GM21786 (cell line): ENCODE measurements around the gene C1R.
A peak's percentile ranks its signal among the peaks of the same experiment; 100 is the strongest.

Experiments used
- ATAC-seq: cut with Tn5 transposase; IDR thresholded peaks from one replicate; pipeline ENCODE4 v1.9.1; 2021; ENCODE audit not compliant: unreplicated experiment

Gene C1R

DNA sequence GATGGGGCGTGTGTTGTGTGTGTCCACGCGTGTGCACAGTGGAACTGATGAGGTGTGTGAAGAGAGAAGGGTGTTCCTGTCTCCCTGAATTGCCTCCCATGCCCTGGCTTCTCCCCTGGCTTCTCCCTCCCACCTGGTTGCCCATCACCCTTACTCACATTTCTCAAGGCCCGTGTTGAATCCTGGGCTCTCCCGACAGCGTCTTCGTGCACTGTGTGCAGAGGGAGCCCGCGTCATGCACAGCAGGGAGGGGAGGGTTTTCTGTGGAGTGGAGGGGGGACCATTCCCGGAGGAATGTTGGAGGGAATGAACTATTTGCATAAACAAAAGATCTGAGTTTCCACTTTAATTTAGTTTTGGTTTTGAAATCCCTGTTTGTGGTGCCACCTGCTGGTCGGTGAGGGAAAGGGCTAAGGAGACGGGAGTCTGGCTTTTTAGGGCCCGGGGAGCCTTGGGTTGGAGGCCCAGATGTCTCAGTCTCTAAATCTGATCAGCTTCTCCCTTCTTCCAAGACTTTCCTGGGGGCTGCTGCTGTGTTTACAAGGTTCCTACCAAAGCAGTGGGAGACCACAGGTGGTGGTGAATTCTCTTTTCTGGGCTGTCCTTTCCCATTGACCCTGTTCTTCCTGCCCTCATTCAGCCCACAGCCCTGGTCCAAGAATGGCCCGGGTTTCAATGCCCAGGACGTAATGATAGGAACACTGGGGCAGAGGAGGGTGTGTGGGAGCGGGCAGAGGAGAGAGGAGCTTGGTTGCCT is at the start of gene C1R:
Gene C1R, minus strand, starts transcription at position 217 of the 757 bp plus-strand sequence. Its CDS starts 57 bp downstream, at position 160.
- no peak for ATAC-seq

DNA sequence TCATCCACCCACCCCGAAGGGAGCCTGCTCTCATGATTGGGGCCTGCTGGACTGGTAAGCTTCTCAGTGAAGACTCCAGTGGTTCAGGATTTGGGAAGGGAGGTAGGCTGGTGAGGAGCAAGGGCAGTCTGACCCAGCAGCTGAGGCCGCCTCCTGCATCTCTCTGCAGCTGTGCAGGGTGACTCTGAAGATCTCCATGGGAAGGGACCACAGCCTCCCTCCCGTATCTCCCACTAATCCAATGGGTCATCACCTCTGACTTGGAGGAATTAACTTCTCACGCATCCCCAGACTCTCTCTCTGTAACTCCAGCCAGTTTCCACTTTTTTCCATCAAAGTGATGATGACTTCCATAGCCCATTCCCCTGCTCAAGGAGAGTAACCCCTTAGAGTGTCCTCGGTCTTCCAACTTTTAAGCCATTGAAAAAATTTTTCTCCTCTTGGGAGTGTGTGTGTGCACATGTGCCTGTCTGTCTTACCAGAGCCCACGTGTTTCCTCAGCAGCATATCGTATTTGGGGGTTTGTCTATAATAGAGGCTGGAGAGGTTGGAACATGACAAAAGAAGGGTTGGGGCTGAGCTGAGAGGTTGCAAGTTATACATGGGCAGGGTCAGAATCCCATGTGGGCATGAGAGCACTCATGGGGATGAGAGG is 49.2 kb upstream of the C1R start:
- ATAC-seq, result no peak

DNA sequence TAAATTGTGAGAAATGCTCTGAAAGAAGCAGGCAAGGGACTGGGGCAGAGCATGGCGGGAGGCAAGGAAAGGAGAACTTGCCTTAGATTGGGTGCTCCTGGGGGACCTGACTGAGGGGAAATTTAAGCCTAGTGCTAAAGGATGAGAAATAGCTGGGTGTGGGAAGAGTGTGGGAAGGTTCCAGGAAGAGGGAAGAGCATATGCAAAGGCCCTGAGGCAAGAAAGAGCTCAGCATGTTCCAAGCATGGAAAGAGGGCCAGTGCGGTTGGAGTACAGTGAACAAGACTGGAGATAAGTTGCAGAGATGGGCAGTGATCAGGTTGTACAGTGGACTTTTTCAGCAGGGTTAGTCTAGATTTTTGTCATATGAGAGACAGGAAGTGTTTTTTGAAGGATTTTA is 47.0 kb upstream of the C1R start:
- ATAC-seq, result no peak

DNA sequence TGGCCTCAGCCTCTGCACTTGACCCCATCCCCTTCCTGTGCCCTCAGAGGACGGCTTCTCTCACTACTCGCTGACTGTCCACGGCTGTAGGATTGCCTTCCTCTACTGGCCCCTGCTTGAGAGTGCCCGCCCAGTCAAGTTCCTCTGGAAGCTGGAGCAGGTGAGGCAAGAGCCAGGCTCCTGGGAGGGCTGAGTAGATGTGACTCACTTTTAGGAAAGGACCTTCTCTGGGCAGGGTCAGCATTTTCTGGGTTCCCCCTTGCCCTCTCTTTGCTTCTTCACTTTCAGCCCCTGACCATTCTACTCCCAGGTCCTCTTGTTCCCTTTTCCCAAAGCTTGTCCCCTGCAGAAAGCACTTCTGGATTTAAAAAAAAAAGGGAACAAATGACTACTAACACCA is 45.7 kb upstream of the C1R start:
- no peak for ATAC-seq

DNA sequence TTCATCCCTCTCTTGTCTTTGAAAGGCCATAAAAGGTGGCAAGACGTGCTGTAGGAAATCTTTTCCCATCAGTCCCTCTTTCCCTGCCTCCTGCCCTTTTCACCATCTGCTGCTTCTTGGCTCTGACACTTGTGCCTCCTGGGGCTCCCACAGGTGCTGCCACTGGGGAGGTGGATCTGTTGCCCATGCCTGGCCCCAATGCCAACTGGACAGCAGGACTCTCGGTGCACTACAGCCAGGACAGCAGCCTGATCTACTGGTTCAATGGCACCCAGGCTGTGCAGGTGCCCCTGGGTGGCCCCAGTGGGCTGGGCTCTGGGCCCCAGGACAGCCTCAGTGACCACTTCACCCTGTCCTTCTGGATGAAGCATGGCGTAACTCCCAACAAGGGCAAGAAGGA is 44.4 kb upstream of the C1R start:
- ATAC-seq, result no peak

DNA sequence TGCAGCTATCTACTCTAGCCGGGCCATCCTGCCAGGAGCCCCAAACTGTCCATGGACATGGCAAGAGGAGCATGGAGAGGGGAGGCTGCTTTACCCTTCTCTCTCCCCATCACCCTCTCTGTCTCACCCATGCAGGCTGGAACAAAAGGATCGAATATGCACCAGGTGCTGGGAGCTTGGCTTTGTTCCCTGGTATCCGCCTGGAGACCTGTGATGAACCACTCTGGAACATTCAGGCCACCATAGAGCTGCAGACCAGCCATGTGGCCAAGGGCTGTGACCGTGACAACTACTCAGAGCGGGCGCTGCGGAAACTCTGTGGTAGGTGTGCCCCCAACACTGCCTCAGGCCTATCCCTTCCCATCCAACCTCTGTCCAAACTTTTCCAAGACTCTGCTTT is 43.8 kb upstream of the C1R start:
- no peak for ATAC-seq

DNA sequence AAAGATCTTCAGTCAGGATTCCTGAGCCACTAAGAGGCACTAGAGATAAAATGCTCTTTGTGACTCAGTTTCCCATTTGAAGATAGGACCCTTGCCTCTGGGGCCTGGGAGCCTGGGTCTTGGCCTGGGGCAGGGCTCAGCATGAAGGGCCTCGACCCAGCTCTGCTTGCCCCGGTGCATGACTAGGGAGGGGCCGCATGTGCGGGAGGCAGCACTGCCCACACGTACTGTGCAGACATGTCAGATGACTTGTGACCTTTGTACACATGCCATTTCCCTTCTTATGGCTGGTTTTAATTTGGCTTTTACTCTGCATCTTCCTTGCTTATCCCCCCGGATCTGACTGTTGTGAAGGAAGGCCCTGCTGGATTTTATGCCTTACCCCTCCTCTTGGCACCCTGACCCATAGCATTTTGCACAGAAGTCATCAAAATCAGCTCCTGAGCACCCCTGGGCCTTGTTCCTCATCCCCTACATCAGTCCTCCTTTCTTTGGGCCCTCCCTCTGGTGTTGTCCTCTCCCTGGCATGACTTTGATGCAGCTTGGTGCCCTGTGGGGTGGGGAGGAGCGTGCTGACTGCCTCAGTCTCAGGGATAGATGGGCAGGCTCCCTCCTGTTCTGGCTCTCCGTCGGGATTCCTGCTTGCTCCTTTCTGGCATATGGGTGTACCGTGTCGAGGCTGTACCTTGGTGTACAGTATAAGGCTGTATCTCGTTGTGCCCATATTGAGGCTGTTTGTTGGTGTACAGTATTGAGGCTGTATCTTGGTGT is 42.3 kb upstream of the C1R start:
- ATAC-seq, result no peak

DNA sequence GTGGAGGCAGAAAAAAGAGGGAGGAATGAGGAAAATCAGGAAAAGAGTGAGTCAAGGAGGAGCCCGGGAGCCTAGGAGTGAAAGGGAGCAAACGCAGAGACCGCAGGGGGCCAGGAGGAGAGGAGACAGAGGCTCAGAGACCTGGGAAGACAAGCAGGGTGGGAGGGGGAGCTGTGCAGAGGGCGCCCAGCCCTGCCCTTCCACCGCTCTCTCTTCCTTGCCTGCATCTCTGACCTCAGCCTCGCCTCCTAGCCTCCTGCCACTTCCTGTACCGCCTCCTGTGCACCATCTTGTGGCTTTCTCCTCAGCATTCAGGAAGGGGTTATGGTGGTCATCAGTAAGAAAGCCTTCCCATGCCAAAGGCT is 39.2 kb upstream of the C1R start:
- ATAC-seq, result no peak

DNA sequence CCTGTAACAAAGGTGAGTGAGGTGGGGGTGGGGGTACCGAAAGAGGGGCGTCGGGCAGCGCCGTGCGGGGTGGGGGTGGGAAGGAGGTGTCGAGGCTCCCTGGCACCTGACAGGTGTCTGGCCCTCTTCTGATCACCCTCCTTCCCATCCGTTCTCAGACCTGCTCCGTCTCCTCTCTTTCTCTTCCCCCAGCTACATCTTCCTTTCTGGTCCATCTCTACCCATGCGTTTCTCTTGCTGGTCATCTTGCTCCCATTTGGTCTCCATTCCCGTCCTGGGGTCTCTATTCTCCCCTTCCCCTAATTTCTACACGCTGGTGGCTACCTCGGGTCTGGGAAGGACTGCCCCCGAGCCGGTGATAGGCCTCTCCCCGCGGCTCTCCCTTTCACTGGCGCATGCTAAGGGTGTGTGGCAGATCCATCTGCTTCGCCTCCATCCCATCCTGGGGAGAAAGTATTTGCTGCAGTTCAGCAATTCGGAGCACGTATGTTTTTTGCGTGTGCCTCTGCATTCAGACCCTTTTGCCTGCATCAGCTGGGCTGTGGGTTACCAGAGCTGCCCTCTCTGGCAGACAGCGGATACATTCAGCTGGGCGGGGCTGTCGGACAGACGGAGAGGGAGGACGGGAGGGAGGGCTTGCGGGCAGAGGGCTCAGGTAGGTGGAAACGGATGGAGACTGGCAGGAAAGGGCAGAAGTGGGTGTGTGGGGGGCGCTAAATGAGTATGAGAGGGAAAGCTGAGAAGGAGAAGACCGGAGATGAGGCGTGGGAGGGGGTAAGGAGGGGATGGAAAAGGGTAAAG is 38.7 kb upstream of the C1R start:
- ATAC-seq, result peak; percentile 49

DNA sequence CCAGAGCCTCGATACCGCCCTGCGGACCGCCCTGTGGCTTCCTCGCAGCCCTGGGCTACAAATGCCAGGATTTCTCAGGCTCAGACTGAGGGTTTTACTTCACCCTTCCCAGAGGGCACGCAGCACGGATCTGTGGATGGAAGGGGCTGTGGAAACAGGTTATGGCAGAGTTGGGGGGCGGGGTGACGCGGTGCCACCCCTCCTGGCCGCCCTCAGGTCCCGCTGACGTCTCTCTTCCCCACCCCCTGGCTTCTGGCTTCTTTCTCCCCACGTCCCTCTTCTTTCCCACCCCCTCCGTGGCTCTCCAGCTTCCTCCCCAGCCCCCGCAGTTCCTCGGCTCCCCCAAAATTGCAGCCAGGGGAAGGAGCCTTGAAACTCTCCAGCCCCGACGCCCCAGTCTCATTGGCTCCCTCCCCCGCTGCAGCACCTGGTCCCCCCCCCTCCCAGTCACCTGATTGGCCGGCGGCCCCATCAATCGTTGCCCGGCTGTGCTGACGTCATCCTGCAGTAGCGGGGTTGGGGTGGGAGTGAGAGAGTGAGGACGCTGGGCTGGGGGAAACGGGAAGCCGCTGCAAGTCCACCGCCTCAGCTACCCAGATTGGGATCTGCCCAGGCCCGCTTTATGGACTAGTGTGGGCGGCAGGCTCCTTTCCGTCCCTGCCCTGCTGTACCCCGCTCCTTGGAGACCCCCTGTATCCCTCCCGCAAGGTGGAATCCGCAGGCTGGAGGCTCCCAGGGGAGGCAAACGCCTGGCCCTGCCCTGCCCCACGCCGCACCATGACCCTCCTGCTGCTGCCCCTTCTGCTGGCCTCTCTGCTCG is 37.8 kb upstream of the C1R start, which contains the start of gene CLSTN3:
Gene CLSTN3, plus strand, starts transcription at position 500 of the 820 bp plus-strand sequence. Its CDS starts 278 bp downstream, at position 778.
- peak; percentile 60 for ATAC-seq

DNA sequence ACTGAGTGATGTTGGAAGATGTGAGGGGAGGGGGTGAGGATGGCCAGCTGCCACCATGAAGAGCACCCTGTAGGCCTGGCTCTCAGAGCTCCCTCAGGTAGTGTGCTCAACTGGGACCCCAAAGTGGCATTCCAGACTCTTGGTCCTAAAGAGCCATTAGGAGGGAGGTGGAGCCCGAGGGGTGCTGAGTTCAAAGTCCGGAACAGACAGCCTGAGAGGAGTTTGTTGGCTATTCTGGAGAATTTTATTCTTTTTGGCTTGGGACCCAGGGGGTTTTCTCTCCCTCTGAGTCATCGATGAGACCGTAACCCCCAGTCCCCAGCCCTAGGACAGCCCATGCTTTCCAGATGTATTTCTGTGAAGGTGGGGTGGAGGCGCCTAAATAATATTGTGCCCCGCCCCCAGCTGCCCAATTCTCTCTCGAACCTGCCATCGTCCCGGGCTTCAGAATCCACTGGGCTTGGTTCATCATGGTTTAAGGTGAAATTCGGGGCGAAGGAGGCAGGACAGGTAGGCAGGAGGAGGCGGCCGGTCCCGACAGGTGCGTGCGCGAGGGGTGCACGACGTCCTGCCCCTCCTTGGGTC is 37.1 kb upstream of the C1R start:
- ATAC-seq, result no peak

DNA sequence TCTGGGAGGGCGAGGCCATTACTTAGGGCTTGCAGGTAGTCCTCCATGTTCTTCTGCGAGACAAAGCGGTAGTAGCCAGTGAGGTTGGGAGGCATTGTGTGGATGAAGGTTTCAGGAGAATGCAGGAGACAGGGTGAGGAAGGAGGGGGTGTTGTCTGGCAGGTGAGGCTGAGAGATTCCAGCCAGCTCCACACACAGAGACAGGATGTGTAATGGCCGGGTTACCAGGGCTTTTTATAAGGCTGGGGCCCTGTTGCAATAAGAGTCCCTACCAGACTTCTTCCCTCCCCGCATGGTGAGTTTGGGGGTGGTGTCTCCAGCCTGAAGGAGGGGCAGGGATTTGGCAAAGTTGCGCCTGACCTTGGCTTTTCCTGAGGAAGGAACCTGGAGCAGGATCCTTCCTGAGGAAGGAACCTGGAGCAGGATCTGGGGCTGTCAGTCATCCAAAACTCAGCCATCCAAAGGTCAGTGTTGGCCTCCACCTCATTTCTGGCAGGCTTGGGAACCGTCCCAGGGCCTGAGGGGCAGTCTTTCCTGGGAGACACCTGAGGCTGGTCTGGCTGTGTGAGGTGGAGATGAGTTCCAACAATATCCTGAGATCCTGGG is 36.5 kb upstream of the C1R start, which contains the start of gene RBP5:
Gene RBP5, minus strand, starts transcription at position 209 of the 606 bp plus-strand sequence. Its CDS starts 114 bp downstream, at position 95.
- no peak for ATAC-seq

DNA sequence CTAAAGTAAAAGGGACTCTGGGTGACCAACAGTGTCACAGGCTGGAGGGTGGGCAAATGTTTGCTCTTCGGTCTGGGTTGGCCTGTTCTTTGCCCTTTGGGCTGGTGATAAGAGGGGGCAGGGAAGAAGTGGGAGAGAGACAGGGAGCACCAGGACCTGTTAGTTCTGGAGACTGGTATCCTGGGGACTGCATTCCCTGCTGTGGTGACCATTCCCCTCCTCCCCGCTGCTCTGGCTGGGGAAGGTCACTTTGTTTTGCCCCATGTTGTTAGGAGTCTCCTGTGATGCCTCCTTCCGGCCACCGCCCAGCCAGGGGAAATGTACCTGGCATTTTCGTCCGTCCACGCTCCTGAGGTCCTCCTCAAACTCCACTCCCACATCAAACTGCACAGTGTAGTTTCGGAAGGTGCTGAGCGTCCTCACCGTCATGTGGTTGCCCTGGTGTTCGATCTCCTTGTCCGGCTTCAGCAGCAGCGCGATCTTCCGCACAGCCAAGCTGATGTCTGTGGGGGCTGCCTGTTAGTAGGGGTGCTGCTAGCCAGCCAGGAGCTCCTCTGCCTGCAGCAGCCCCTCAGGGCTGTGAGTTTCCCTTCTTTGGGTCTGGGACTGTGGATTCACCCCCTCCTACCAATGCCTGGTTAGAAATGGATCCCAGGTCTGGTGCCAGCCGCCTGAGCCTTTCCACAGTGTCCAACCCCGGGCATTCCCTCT is 35.8 kb upstream of the C1R start:
- no peak for ATAC-seq

DNA sequence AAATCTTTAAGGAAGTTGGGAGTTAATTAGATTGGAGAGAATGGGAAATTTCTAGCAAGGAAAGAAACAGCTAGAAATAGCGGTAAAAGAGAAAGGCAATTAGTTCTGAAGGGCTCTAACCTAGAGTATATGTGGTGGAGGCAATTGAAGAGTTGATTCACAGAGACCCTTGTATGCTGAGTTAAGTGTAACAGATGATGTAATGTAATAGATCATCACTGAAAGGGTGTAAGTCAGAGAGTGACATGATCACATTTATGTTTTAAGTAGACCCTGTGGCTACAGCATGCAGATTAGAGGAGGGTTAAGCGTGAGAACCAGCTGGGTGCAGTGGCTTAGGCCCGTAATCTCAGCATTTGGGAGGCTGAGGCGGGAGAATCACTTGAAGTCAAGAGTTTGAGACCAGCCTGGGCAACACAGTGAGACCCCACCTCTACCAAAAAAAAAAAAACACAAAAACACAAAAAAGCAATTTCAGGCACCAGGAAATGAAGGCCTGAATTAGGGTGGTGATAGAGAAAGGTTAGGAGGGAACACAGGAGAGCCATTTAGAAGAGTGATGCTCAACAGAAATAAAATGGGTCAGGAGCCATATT is 33.5 kb upstream of the C1R start:
- no peak for ATAC-seq

DNA sequence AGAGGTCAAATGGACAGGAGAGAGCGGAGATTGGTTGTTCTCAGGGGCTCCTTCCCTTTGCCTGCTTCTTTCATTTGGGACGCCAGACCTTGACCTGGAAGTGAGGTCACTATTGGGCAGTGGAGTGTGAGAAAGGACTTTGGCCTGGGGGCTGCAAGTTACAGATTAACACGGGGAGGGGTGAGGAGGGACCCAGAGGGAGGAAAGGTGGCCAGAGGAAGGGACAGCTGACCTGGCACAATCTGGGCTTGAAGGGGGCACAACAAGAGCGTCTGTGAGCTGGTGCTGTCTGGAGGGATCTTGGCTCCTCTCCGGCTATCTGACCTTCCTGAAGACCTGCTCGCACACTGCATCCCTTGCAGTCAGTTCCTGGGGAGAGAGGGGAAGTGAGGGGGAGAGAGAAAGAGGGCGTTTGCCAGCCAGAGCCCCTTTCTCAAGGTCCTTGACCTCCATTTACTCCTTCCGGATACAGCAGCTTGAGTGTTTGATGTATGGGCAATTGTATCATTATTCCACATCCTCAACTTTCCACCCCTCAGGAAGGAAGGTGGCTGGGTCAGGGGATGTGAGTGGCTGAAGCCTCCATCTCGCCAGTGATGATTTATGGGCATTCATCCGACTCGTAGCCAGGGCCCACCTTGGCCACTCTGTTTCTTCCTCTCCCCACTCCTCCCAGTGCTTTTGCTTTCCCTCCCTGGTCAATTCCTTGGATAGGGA is 31.7 kb upstream of the C1R start:
- ATAC-seq, result no peak

DNA sequence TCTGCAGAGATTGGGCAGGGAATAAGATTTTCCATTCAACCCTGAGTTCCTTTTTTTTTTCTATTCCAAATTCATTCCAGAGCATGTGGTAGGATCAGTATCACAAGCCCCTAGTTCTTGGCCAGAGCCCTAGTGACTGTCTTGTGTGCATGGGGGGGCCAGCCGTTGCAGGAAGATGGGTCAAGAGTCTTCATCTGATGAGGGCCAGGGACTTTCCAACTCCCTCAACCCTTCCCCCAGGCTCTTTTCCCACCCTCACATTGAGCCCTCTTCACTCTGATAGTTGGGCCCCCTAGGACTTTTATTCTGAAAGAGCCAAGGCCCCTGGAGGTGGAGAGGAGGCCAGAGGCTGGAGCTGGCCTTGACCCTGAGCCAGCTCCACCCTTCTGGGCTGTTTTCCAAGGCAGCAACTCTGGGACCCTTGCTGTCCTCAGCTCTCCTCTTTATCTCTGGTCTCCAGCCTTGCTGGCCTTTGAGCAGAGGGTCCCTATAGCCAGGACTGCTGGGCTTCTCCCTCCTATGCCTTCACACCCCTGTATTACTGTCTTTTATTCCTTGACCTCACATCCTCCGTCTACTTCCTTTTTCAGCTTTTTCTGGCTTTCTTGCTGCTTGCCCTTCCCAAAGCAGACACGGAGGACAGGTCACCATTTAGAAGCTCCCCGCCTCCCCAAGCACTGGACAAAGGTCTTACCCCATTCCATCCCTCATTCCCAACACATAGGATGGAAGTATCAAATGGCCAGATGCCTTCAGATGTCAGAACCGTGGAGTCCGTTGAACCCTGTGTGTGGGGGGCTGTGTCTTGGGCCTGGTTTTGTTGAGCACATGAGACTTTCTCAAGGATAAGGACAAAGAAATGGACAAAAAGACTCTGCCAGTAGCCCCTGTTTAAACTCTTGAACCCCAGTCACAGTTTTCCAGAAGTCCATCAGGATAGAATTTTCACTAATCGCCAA is 30.8 kb upstream of the C1R start:
- no peak for ATAC-seq
